OCI-LY7 (cell line): ENCODE data around the gene TMEM225B.

Experiments
- EZH2phosphoT487 ChIP-seq: fragments of 200-600 bp; sonication (generic); IDR thresholded peaks from 2 replicates; pipeline ENCODE4 v1.6.1; 2018; ENCODE audit warnings: low read depth, borderline replicate concordance, mild to moderate bottlenecking, mixed run types, antibody characterized with exemption, low read length, moderate library complexity, mixed read lengths
- TF ChIP-seq, protein P1 (sequence below): fragments of 200-600 bp; sonication (generic); conservative IDR thresholded peaks from 2 replicates; pipeline ENCODE4 v1.5.1; 2014; ENCODE audit warnings: mild to moderate bottlenecking, antibody characterized with exemption, low read length, moderate library complexity, mixed read lengths

DNA sequence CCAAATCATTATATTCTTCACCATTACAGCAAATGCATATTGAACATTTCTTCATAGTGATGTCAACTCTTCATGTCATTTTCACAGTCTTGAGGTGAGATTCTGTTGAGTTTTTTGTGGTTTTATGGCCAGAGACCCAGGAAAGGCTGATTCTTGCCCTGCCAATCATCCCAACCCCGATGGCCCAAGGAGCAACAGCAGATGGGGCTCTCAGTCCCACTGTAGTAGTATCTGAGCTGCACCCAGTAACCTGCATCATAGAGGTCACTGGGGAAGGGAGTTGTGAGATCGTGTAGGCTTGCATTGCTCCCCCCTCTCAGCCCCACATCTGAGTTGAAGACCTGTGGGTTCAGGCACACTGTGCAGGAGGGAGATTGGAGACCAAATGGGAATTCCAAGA is 45.4 kb downstream of the TMEM225B start:
- TF ChIP-seq, protein P1, sequence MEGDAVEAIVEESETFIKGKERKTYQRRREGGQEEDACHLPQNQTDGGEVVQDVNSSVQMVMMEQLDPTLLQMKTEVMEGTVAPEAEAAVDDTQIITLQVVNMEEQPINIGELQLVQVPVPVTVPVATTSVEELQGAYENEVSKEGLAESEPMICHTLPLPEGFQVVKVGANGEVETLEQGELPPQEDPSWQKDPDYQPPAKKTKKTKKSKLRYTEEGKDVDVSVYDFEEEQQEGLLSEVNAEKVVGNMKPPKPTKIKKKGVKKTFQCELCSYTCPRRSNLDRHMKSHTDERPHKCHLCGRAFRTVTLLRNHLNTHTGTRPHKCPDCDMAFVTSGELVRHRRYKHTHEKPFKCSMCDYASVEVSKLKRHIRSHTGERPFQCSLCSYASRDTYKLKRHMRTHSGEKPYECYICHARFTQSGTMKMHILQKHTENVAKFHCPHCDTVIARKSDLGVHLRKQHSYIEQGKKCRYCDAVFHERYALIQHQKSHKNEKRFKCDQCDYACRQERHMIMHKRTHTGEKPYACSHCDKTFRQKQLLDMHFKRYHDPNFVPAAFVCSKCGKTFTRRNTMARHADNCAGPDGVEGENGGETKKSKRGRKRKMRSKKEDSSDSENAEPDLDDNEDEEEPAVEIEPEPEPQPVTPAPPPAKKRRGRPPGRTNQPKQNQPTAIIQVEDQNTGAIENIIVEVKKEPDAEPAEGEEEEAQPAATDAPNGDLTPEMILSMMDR: no peak
- TF ChIP-seq EZH2phosphoT487: no peak
